ENCODE measurements around the gene RPRD2.

DNA sequence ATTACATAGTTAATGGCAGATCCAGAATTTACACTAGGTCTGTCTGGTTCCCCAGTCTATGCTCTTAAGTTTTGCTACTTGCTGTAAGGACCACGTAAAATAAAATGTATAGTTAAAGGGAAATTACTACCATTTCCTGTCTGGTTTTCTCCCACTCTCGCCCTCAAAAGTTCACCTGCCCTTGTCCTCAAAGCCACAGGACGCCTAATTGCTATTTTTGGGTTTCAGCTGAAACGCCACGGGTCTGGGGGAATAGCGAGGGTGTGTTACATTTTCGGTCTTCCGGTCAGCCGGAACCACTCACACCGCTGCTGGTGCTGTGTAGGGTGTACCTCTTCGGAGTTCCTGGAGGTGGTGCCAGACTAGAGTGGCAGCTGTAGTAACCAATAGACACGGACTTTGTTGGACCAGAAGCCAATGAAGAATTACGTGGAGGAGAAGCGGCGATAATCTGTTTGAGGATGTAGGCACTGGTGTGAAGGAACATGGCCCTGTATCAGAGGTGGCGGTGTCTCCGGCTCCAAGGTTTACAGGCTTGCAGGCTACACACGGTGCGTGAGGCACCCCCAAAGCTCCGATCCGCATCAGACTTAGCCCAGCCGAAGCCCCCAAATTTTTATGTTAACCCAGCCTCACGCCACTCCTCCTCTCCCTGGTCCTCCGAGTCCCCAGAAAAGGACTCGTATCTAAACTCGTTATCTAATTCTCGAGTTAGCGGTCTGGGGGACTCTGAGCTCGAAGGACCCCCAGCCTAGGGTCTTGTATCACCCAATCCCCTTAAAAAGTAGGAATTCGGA lies 123.2 kb downstream of the RPRD2 start, which contains the start of gene TARS2:
- TF ChIP-seq, protein P1, sequence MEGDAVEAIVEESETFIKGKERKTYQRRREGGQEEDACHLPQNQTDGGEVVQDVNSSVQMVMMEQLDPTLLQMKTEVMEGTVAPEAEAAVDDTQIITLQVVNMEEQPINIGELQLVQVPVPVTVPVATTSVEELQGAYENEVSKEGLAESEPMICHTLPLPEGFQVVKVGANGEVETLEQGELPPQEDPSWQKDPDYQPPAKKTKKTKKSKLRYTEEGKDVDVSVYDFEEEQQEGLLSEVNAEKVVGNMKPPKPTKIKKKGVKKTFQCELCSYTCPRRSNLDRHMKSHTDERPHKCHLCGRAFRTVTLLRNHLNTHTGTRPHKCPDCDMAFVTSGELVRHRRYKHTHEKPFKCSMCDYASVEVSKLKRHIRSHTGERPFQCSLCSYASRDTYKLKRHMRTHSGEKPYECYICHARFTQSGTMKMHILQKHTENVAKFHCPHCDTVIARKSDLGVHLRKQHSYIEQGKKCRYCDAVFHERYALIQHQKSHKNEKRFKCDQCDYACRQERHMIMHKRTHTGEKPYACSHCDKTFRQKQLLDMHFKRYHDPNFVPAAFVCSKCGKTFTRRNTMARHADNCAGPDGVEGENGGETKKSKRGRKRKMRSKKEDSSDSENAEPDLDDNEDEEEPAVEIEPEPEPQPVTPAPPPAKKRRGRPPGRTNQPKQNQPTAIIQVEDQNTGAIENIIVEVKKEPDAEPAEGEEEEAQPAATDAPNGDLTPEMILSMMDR (IDR thresholded peaks at IDR 0.05), result peak; percentile 21 to 78 (median 67)
- peak; percentile 75 to 77 for TF ChIP-seq POLR2AphosphoS5 (IDR thresholded peaks at IDR 0.05)
- TF ChIP-seq POLR2A (IDR thresholded peaks at IDR 0.05), result peak in 3 of 4 donors; percentile 71 to 80 (median 76)
